Measurements from ENCODE around the gene MALT1. TPM values are rescaled to one million over a fixed set of nuclear protein-coding genes. Genes with fewer than 3 reads are reported as not detected.

The MALT1 gene
- total and polyA plus RNA-seq, 2 donors (not counting 1 experiment from before 2014, with no cell fraction given), result 42.4 to 81.2 TPM

DNA sequence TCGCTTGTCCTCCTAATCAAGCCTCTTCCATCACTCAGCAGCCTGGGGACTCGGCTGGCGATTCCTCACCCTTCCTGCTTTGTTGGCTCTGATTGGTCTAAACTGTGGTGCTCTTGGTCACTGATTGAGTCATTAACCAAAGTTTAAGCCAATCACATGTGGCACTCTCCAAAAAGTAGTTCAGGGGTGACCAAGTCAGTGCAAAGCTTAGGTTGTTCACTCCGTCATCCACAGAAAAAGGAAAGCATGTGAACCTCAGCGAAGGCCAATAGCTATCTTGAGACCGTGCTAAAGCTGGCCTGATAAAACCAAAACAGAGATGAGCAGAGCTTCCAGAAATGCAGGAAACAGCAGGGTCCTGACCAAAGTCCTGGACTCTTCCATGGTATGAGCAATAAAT lies 47.3 kb upstream of the MALT1 start:
- Histone ChIP-seq H3K4me1 (ENCODE audit: control insufficient read depth in 2 of 2, insufficient read depth in 2 of 2, low read length in 2 of 2) (no peaks in the 10 kb centered on the region), H3K27me3 (replicated peaks in 1 of 4; ENCODE audit: control extremely low read depth in 1 of 4, control insufficient read depth in 3 of 4, insufficient read depth in 4 of 4, low read length in 3 of 4) (no peaks in the 10 kb centered on the region), H3K4me2 (replicated peaks; ENCODE audit: low read depth, low read length, poor library complexity, severe bottlenecking) (no peak overlapping the region), H3K27ac (ENCODE audit: low read length in 2 of 2) (no peak overlapping the region), H3K79me2 (ENCODE audit: control insufficient read depth, insufficient read depth, low read length) (no peaks in the 10 kb centered on the region), H4K20me1 (ENCODE audit: control insufficient read depth, insufficient read depth, low read length, poor library complexity, severe bottlenecking) (no peaks in the 10 kb centered on the region), H3K9ac (ENCODE audit: low read length) (no peak overlapping the region), H3K4me3 (ENCODE audit: control extremely low read depth in 1 of 5, extremely low read depth in 1 of 5, insufficient read depth in 1 of 5, low read depth in 2 of 5, low read length in 4 of 5) (no peak overlapping the region), H3K36me3 (replicated peaks in 1 of 2; ENCODE audit: control extremely low read depth in 1 of 2, control insufficient read depth in 1 of 2, extremely low read depth in 1 of 2, insufficient read depth in 2 of 2, low read length in 1 of 2) (no peaks in the 10 kb centered on the region), H3K9me3 (ENCODE audit: control extremely low read depth in 1 of 3, control insufficient read depth in 2 of 3, insufficient read depth in 1 of 3, low read length in 2 of 3) (no peaks in the 10 kb centered on the region), H2AFZ (ENCODE audit: insufficient read depth, low read depth, low read length, poor library complexity, severe bottlenecking) (no peak overlapping the region)
- Mint-ChIP-seq H3K27ac (no peak overlapping the region), H3K4me1 (peaks cover 11% of the 10 kb centered on the region), H3K9me3 (ENCODE audit: insufficient read depth) (no peaks in the 10 kb centered on the region), H3K4me3 (no peak overlapping the region), H3K27me3 (no peaks in the 10 kb centered on the region)
- ChIA-PET CTCF (interaction anchor here (0.7 kb wide), 1 partner anchor 38 kb away, joined by 3 read pairs; no protein-coding TSS in a partner anchor), POLR2A (no interaction called here)
- no peak for DNase-seq
- intact Hi-C loops (cut with micrococcal nuclease), result no loop called here
- TF ChIP-seq, protein P1, sequence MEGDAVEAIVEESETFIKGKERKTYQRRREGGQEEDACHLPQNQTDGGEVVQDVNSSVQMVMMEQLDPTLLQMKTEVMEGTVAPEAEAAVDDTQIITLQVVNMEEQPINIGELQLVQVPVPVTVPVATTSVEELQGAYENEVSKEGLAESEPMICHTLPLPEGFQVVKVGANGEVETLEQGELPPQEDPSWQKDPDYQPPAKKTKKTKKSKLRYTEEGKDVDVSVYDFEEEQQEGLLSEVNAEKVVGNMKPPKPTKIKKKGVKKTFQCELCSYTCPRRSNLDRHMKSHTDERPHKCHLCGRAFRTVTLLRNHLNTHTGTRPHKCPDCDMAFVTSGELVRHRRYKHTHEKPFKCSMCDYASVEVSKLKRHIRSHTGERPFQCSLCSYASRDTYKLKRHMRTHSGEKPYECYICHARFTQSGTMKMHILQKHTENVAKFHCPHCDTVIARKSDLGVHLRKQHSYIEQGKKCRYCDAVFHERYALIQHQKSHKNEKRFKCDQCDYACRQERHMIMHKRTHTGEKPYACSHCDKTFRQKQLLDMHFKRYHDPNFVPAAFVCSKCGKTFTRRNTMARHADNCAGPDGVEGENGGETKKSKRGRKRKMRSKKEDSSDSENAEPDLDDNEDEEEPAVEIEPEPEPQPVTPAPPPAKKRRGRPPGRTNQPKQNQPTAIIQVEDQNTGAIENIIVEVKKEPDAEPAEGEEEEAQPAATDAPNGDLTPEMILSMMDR (IDR thresholded peaks at IDR 0.05), result no peak
- no peak for TF ChIP-seq EZH2 (IDR thresholded peaks at IDR 0.05; ENCODE audit: borderline replicate concordance, insufficient read depth, low read depth, low read length, poor library complexity, severe bottlenecking)
- ATAC-seq (ENCODE audit: low read depth), result no peak
- WGBS (ENCODE audit: insufficient coverage), result 97% methylated on average over 5 of the region's 6 CpGs

DNA sequence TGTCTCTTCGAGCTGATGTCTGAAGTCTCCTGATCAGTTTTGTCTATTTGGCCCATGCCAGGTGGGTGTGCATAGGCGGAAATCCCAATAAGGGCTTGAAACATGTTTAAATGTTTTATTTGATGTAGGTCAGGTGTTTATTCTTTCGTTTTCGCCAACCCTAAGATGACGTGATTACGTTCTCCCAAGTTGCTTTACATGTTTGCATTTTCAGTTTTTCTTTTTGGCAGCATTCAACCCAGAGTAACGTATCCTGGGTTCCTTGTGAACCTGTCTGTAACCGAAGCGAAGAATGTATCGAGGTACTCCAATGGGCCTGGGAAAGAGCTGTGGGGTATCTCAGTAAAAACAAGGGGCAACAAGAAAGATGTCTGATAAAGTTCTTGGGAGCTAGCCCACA lies 45.4 kb upstream of the MALT1 start:
- Histone ChIP-seq H3K27ac (ENCODE audit: low read length in 2 of 2) (no peak overlapping the region), H2AFZ (ENCODE audit: insufficient read depth, low read depth, low read length, poor library complexity, severe bottlenecking) (no peak overlapping the region), H3K79me2 (ENCODE audit: control insufficient read depth, insufficient read depth, low read length) (no peaks in the 10 kb centered on the region), H3K9ac (ENCODE audit: low read length) (no peak overlapping the region), H4K20me1 (ENCODE audit: control insufficient read depth, insufficient read depth, low read length, poor library complexity, severe bottlenecking) (no peaks in the 10 kb centered on the region), H3K4me3 (ENCODE audit: control extremely low read depth in 1 of 5, extremely low read depth in 1 of 5, insufficient read depth in 1 of 5, low read depth in 2 of 5, low read length in 4 of 5) (no peak overlapping the region), H3K36me3 (replicated peaks in 1 of 2; ENCODE audit: control extremely low read depth in 1 of 2, control insufficient read depth in 1 of 2, extremely low read depth in 1 of 2, insufficient read depth in 2 of 2, low read length in 1 of 2) (no peaks in the 10 kb centered on the region), H3K4me1 (ENCODE audit: control insufficient read depth in 2 of 2, insufficient read depth in 2 of 2, low read length in 2 of 2) (no peaks in the 10 kb centered on the region), H3K9me3 (ENCODE audit: control extremely low read depth in 1 of 3, control insufficient read depth in 2 of 3, insufficient read depth in 1 of 3, low read length in 2 of 3) (no peaks in the 10 kb centered on the region), H3K4me2 (replicated peaks; ENCODE audit: low read depth, low read length, poor library complexity, severe bottlenecking) (no peak overlapping the region), H3K27me3 (replicated peaks in 1 of 4; ENCODE audit: control extremely low read depth in 1 of 4, control insufficient read depth in 3 of 4, insufficient read depth in 4 of 4, low read length in 3 of 4) (no peaks in the 10 kb centered on the region)
- intact Hi-C loops (cut with micrococcal nuclease), result no loop called here
- ATAC-seq (ENCODE audit: low read depth) (no peak), DNase-seq (no peak)
- Mint-ChIP-seq H3K9me3 (ENCODE audit: insufficient read depth) (no peaks in the 10 kb centered on the region), H3K4me1 (peaks cover 11% of the 10 kb centered on the region), H3K4me3 (no peak overlapping the region), H3K27me3 (no peaks in the 10 kb centered on the region), H3K27ac (no peak overlapping the region)
- ChIA-PET CTCF (interaction anchor here (0.7 to 1.3 kb wide), 2 partner anchors 12 to 138 kb away, joined by 3 to 4 read pairs; no protein-coding TSS in a partner anchor), POLR2A (no interaction called here)
- TF ChIP-seq, protein P1 (IDR thresholded peaks at IDR 0.05), result no peak
- TF ChIP-seq EZH2 (IDR thresholded peaks at IDR 0.05; ENCODE audit: borderline replicate concordance, insufficient read depth, low read depth, low read length, poor library complexity, severe bottlenecking), result no peak
- 97% methylated on average over 10 of the region's 10 CpGs for WGBS (ENCODE audit: insufficient coverage)

All from B cell (primary cell).